Measurements from ENCODE around the gene SLC1A3.

DNA sequence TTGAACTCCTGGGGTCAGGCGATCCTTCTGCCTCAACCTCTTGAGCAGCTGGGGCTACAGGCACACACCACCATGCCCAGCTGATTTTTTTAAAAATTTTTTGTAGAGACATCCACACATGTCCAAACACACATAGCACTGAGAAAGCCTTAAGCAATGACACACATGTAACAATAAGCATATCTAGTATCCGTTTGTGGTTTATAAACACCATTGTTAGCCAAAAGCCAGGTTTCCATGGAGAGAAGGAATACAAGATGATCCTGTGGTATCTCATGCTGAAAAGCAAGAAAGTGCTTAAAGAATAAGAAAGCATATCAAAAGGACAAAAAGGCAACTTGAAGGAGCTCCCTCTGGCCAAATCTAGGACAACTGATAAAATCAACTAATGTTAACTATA, 29.7 kb upstream of the SLC1A3 start:
- TF ChIP-seq, protein P1, sequence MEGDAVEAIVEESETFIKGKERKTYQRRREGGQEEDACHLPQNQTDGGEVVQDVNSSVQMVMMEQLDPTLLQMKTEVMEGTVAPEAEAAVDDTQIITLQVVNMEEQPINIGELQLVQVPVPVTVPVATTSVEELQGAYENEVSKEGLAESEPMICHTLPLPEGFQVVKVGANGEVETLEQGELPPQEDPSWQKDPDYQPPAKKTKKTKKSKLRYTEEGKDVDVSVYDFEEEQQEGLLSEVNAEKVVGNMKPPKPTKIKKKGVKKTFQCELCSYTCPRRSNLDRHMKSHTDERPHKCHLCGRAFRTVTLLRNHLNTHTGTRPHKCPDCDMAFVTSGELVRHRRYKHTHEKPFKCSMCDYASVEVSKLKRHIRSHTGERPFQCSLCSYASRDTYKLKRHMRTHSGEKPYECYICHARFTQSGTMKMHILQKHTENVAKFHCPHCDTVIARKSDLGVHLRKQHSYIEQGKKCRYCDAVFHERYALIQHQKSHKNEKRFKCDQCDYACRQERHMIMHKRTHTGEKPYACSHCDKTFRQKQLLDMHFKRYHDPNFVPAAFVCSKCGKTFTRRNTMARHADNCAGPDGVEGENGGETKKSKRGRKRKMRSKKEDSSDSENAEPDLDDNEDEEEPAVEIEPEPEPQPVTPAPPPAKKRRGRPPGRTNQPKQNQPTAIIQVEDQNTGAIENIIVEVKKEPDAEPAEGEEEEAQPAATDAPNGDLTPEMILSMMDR (IDR thresholded peaks at IDR 0.05): no peak
- no peak for TF ChIP-seq EP300 (IDR thresholded peaks at IDR 0.05)
- no peak for TF ChIP-seq POLR2AphosphoS5 (IDR thresholded peaks at IDR 0.05)
